ENCODE results near the gene HDAC7.
A peak's percentile ranks its signal among the peaks of the same experiment; 100 is the strongest.
"Not testable (repeated sequence)": the region's sequence is repeated elsewhere in the genome, so short reads cannot be mapped to it uniquely, and the experiment has no call there.

Gene HDAC7

GRCh38 chr12:47848853-47849252, 29.1 kb upstream of the HDAC7 start:
- DNase-seq (ENCODE audit: low read depth) = no peak

GRCh38 chr12:47846294-47846996, 26.7 kb upstream of the HDAC7 start:
- no peak for DNase-seq (ENCODE audit: low read depth)

- DNase-seq (ENCODE audit: low read depth) = no peak
Measured at GRCh38 chr12:47845081-47845480, 25.4 kb upstream of the HDAC7 start.

- no peak for DNase-seq (ENCODE audit: low read depth)
Measured at GRCh38 chr12:47844264-47845019, 24.7 kb upstream of the HDAC7 start.

- no peak for DNase-seq (ENCODE audit: low read depth)
Measured at GRCh38 chr12:47843226-47843980, 23.7 kb upstream of the HDAC7 start.

GRCh38 chr12:47842543-47842942, 22.8 kb upstream of the HDAC7 start:
- not testable (repeated sequence) for DNase-seq (ENCODE audit: low read depth)

- no peak for DNase-seq (ENCODE audit: low read depth)
Measured at GRCh38 chr12:47841910-47842309, 22.2 kb upstream of the HDAC7 start.

GRCh38 chr12:47841501-47841900, 21.8 kb upstream of the HDAC7 start:
- DNase-seq (ENCODE audit: low read depth) = no peak

- no peak for DNase-seq (ENCODE audit: low read depth)
Measured at GRCh38 chr12:47840571-47840970, 20.9 kb upstream of the HDAC7 start.

- DNase-seq (ENCODE audit: low read depth) = no peak
Measured at GRCh38 chr12:47839214-47839876, 19.6 kb upstream of the HDAC7 start.

- no peak for DNase-seq (ENCODE audit: low read depth)
Measured at GRCh38 chr12:47838286-47838931, 18.7 kb upstream of the HDAC7 start.

GRCh38 chr12:47837190-47838171, 17.8 kb upstream of the HDAC7 start:
- DNase-seq (ENCODE audit: low read depth) = peak; percentile 53

- DNase-seq (ENCODE audit: low read depth) = no peak
Measured at GRCh38 chr12:47835831-47836155, 16.1 kb upstream of the HDAC7 start.

- no peak for DNase-seq (ENCODE audit: low read depth)
Measured at GRCh38 chr12:47835006-47835830, 15.5 kb upstream of the HDAC7 start.

- no peak for DNase-seq (ENCODE audit: low read depth)
Measured at GRCh38 chr12:47834199-47834903, 14.6 kb upstream of the HDAC7 start.

- no peak for DNase-seq (ENCODE audit: low read depth)
Measured at GRCh38 chr12:47833591-47834012, 13.9 kb upstream of the HDAC7 start.

- peak; percentile 71 for DNase-seq (ENCODE audit: low read depth)
Measured at GRCh38 chr12:47832263-47832933, 12.7 kb upstream of the HDAC7 start.

- no peak for DNase-seq (ENCODE audit: low read depth)
Measured at GRCh38 chr12:47829584-47829983, 9.9 kb upstream of the HDAC7 start.

Data from stimulated activated CD8-positive, alpha-beta memory T cell treated with anti-CD3 and anti-CD28 coated beads, Interleukin-4, amount 100 ng/mL, for 24 hours (primary cell).